Activated CD4-positive, alpha-beta memory T cell treated with anti-CD3 and anti-CD28 coated beads, Interleukin-2, amount 10 ng/mL, durations not matched to agents 7 days and 5 days (primary cell): ENCODE results near the gene NAA40. TPM values are rescaled to one million over a fixed set of nuclear protein-coding genes. Genes with fewer than 3 reads are reported as not detected.

ENCODE experiments used
- CTCF ChIA-PET: fragments of 350-600 bp; sonication (Branson Sonifier 250); formaldehyde crosslinking; loops from one replicate; lab custom pipeline; 2021; ENCODE audit warnings: antibody characterized with exemption, inconsistent platforms; lab: Charles Lee
- POLR2A ChIA-PET: fragments of 350-600 bp; sonication (Branson Sonifier 250); formaldehyde crosslinking; loops from one replicate; lab custom pipeline; 2021; ENCODE audit warnings: antibody characterized with exemption; lab: Charles Lee
- DNase-seq: peaks from one replicate; pipeline ENCODE4 v3.0.0-alpha.2; 2020
- H3K27ac Mint-ChIP-seq: one replicate; pipeline ENCODE4 v1.8.0; 2021; ENCODE audit warnings: mild to moderate bottlenecking, mixed read lengths
- H3K27me3 Mint-ChIP-seq: one replicate; pipeline ENCODE4 v1.8.0; 2021; ENCODE audit warnings: mixed read lengths
- H3K36me3 Mint-ChIP-seq: one replicate; pipeline ENCODE4 v1.8.0; 2021; ENCODE audit warnings: low read depth, mixed read lengths
- H3K4me1 Mint-ChIP-seq: one replicate; pipeline ENCODE4 v1.8.0; 2021; ENCODE audit warnings: mixed read lengths
- H3K4me3 Mint-ChIP-seq: one replicate; pipeline ENCODE4 v1.8.0; 2021; ENCODE audit warnings: mild to moderate bottlenecking, mixed read lengths
- H3K9me3 Mint-ChIP-seq: one replicate; pipeline ENCODE4 v1.8.0; 2021; ENCODE audit warnings: mixed read lengths
- total RNA-seq, 2 experiments: library from RNA; stranded (reverse); gene quantifications; one replicate each; pipeline ENCODE4 v1.2.3, GENCODE V29; 2021

The NAA40 gene
- total RNA-seq, 2 experiments from 2014 or later = 28.9 to 31.1 TPM

DNA sequence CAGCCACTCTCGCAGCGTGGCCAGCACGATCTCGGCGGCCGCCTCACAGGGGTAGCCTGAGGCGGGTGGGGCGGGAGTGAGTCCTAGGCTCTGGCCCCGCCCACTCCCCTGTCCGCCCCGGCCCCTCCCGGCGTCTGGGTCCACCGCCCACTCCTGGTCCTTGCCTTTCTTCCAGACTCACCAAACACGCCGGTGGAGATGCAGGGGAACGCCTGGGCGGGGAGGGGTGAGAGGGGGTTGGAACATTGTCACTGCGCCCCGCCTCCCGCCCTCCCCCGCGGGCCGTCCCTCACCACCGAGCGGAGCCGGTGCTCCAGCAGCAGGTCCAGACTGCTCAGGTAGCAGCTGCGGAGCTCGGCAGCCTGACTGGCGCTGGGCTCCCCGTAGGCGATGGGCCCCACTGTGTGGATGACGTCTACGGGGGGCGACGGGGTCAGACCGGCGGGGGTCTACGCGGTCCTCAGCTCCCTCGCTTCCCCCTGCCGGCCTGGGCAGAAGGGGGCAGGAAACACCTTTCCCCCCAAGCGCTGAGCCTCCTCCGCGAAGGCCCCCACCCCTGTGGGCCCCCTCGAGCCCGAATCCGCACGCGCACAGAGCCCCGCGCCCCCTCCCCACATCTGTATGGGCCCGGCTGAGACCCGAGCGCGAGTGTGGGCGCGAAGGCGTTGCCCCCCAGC lies 60.7 kb downstream of the NAA40 start:
- H3K4me1 Mint-ChIP-seq = peaks cover 11% of the 10 kb centered on the region
- peaks cover 23% of the 10 kb centered on the region for H3K36me3 Mint-ChIP-seq
- POLR2A ChIA-PET = interaction anchor here (0.9 to 2.4 kb wide), 6 partner anchors 8 to 301 kb away, joined by 3 to 11 read pairs (median 4); partner anchors contain the start of genes CATSPERZ and OTUB1
- H3K27me3 Mint-ChIP-seq = peaks cover 2% of the 10 kb centered on the region
- no peak overlapping the region for H3K27ac Mint-ChIP-seq
- H3K4me3 Mint-ChIP-seq = no peak overlapping the region
- H3K9me3 Mint-ChIP-seq = no peaks in the 10 kb centered on the region
- CTCF ChIA-PET = interaction anchor here (0.7 to 4.9 kb wide), 12 partner anchors 12 to 232 kb away, joined by 3 to 107 read pairs (median 4); partner anchors contain the start of gene COX8A
- peak; percentile 42 for DNase-seq

DNA sequence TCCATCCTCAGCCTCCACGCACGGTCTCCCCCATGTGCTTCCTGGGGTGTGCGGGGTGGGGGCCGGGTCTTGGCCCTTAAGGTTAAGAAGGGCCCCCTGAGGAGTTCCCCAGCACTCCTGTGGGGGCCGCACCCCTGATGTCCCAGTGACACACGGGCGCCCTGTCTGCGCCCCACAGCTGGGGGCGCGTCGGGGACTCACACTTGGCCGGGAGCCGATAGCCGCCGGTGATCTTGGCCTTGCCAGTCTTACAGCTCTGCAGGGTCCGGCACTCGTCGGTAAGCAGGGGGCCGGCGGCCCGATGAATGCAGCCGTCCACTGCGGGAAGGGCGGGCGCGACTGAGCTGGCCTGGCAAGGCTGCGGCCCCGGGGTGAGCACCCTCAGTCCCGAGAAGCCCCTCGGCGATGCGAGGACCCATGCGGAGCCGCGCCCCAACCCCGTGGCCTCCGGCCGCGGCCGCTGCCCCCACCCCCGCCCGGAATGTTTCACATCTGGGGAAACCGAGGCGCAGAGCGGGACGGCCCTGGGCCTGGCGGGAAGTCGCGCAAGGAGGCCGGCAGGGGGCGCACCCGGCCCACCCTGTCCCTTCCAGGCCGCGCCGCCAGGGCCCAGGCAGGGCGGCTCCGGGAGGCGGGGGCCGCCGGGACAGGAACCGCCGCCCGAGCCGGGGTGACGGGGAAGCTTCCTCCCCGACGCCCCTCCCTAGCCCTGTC lies 61.4 kb downstream of the NAA40 start:
- Mint-ChIP-seq H3K4me3 (no peak overlapping the region), H3K4me1 (peaks cover 11% of the 10 kb centered on the region), H3K36me3 (peaks cover 17% of the 10 kb centered on the region), H3K27ac (no peak overlapping the region), H3K9me3 (no peaks in the 10 kb centered on the region), H3K27me3 (peaks cover 2% of the 10 kb centered on the region)
- CTCF ChIA-PET = interaction anchor here (0.7 to 4.9 kb wide), 28 partner anchors 9 to 591 kb away, joined by 3 to 107 read pairs (median 4); partner anchors contain the start of genes CATSPERZ, COX8A, RCOR2 and STIP1
- peak; percentile 79 for DNase-seq
- POLR2A ChIA-PET = interaction anchor here (0.7 to 2.4 kb wide), 11 partner anchors 9 to 317 kb away, joined by 3 to 11 read pairs (median 4); partner anchors contain the start of genes CATSPERZ, FERMT3, OTUB1 and TRMT112

DNA sequence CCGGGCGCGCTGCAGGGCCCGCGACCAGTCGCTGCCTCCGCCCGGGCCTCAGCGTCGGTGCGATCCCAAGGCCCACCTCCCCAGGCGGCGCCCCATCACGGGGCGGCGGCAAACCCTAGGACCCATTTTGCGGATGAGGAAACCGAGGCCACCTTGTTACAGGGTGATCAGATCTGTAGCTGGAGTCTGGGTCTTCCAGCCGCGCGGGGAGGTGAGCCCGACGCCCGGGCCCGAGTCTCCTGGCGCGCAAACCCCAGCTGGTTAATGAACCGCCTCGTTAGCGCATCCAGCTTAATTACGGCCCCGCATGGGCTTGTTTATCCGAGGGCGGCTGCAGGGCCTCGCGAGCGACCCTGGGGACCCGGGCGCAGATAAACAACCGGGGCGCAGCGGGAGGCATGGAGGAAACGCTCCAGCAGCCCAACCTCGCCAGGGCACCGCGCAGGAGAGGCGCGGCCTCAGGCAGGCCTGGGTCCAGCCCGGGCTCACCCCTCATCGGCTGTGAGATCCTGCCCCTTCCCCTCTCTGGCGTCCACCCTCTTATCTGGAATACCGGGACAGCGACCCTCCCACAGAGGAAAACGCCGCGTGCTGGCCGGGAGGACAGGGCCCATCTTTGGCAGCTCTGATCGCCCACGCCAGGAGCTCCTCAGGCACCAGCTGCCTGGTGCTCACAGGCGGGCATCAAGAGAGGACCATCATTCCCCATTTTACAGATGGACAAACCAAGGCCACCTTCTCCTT lies 62.1 kb downstream of the NAA40 start:
- H3K36me3 Mint-ChIP-seq = peaks cover 14% of the 10 kb centered on the region
- ChIA-PET CTCF (interaction anchor here (0.7 to 4.9 kb wide), 24 partner anchors 10 to 591 kb away, joined by 3 to 107 read pairs (median 4); partner anchors contain the start of genes CATSPERZ, COX8A, RCOR2 and STIP1), POLR2A (interaction anchor here (0.7 to 2.4 kb wide), 10 partner anchors 10 to 316 kb away, joined by 3 to 11 read pairs (median 4); partner anchors contain the start of genes FERMT3, OTUB1 and TRMT112)
- no peak overlapping the region for H3K4me3 Mint-ChIP-seq
- H3K27me3 Mint-ChIP-seq = peaks cover 2% of the 10 kb centered on the region
- no peak for DNase-seq
- H3K4me1 Mint-ChIP-seq = peaks cover 11% of the 10 kb centered on the region
- no peak overlapping the region for H3K27ac Mint-ChIP-seq
- no peaks in the 10 kb centered on the region for H3K9me3 Mint-ChIP-seq

DNA sequence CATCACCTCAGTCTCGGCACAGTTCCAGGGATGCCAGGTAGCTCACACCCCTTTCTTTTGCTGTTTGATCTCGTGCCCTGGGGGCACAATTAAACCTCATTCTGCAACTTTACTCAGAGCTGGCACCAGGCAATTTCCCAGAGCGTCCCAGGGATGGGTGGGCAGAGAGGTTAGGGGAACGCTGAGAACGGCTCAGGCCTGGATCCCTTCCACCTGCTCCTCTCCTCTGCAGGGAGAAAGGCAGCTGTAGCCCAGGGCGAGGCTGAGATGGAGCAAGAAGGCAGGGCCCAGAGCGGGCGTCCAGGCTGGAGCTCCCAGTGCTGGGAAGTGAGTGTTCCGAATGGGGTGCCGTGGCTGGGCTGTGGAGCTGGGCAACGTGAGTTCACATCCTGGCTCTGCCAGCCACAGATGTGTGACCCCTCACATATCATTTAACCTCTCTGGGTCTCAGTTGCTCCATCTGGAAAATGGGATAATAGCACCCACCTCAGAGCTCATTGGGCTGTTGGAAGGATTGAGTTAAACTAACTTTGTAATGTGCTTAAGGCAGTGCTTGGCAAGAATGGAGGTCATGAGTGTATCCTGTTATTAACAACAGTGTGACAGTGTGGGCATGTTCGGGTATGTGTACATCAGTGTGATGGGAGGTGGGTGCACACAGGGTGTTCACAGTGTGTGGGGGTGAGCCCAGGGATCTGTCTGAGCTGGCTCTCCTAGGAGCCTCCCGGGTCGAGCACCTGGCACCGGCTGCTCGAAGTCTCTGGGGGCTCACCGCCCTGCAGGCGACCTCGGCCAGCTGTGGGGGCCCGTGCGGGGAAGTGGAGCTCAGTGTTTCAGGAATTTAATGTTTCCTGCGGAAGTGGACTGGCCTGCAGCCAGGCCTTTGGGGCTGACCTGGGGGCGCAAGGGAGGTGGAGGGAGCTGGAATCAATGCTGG lies 63.0 kb downstream of the NAA40 start:
- peaks cover 14% of the 10 kb centered on the region for H3K36me3 Mint-ChIP-seq
- no peaks in the 10 kb centered on the region for H3K9me3 Mint-ChIP-seq
- H3K27ac Mint-ChIP-seq = no peak overlapping the region
- peaks cover 11% of the 10 kb centered on the region for H3K4me1 Mint-ChIP-seq
- POLR2A ChIA-PET = interaction anchor here (0.7 to 2.4 kb wide), 7 partner anchors 11 to 205 kb away, joined by 3 to 11 read pairs (median 3); partner anchors contain the start of genes FERMT3 and OTUB1
- CTCF ChIA-PET = interaction anchor here (0.7 to 4.9 kb wide), 5 partner anchors 11 to 303 kb away, joined by 3 to 107 read pairs (median 7); partner anchors contain the start of gene CATSPERZ
- H3K4me3 Mint-ChIP-seq = no peak overlapping the region
- peaks cover 9% of the 10 kb centered on the region for H3K27me3 Mint-ChIP-seq
- DNase-seq = no peak

DNA sequence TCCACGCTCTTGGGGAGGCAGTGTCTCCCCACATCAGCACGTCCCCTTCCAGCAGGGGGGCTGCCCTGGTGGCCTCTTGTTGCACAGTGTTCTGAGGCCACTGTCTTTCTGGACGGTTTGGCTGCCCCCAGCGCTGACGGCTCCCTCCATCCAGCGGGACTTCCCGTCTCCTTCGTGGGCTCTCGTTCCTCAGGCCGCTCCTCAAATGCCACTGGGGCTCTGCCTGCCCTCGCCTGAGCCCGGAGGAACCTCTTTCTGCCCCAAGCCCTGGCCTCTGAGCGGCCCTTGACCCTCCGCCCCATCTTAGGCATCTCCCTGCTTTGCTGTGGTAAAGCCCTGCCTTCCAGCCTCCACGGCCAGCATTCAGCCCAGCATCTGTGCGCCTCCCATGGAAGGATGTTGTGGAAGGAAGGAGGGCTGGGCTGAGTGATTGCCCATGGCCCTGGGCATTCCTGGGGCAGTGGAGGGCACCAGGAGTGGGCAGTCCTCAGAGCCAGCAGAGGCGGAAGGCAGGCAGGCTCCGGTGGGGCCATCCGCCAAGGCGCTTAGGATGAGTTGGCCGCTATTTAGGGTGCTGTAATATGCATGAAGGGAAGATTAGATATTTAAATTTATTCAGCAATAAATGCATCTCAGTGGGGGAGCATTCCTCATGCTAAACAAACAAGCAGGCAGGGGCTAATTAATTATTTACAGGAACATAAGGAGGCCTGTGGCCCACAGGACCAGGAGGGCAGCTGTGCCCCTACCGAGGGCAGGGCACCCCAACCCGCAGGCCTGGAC lies 65.2 kb downstream of the NAA40 start:
- H3K4me3 Mint-ChIP-seq = no peak overlapping the region
- no peaks in the 10 kb centered on the region for H3K9me3 Mint-ChIP-seq
- POLR2A ChIA-PET = interaction anchor here (1.6 kb wide), 1 partner anchor 9 kb away, joined by 3 read pairs; no protein-coding TSS in a partner anchor
- H3K27ac Mint-ChIP-seq = no peak overlapping the region
- peaks cover 2% of the 10 kb centered on the region for H3K36me3 Mint-ChIP-seq
- H3K27me3 Mint-ChIP-seq = peaks cover 26% of the 10 kb centered on the region
- DNase-seq = no peak
- CTCF ChIA-PET = interaction anchor here (4.9 kb wide), 1 partner anchor 145 kb away, joined by 107 read pairs; no protein-coding TSS in a partner anchor
- peaks cover 12% of the 10 kb centered on the region for H3K4me1 Mint-ChIP-seq

DNA sequence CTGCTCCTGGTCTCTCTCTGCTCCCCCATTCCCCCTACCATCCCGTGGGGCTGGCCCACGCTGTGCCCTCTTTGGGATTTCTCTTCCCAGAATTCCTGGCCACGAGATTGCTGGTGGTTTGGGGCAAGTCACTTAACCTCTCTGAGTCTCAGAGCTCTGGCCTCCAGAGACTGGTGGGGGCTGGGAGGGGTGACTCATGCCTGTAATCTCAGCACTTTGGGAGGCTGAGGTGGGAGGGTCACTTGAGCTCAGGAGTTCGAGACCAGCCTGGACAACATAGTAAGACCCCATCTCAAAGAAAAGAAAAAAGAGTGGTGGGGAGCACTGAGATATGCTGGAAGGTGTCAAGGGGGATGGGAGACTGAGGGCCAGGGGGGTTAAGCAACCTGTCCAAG lies 65.8 kb downstream of the NAA40 start:
- DNase-seq = no peak

DNA sequence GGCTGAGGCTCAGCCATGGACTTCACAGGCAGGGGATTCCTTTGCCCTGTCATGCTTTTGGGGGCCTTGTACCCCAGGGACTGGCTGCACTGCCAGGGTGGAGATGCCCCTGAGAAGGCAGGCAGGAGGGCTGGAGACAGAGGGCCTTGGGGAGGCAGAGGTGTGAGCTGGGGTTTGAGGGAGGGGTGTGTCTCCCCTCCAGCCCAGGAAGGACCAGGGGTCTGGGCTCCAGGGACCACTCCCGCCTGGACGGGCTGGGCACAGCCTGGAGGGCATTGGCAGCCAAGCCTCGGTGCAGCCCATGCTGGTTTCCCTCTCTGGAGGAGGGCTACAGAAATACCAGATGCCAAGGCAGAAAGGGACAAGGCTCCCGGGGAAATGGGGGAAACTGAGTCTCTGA lies 66.9 kb downstream of the NAA40 start:
- ChIA-PET POLR2A (interaction anchor here (1.6 kb wide), 1 partner anchor 11 kb away, joined by 3 read pairs; no protein-coding TSS in a partner anchor), CTCF (interaction anchor here (1.1 kb wide), 1 partner anchor 146 kb away, joined by 3 read pairs; no protein-coding TSS in a partner anchor)
- peaks cover 8% of the 10 kb centered on the region for H3K4me1 Mint-ChIP-seq
- H3K36me3 Mint-ChIP-seq = peaks cover 2% of the 10 kb centered on the region
- peaks cover 7% of the 10 kb centered on the region for H3K9me3 Mint-ChIP-seq
- H3K27me3 Mint-ChIP-seq = peaks cover 26% of the 10 kb centered on the region
- H3K4me3 Mint-ChIP-seq = no peak overlapping the region
- H3K27ac Mint-ChIP-seq = no peak overlapping the region
- DNase-seq = no peak

More for the DNA sequence above, 65.8 kb downstream of the NAA40 start:
- Mint-ChIP-seq H3K27ac (no peak overlapping the region), H3K36me3 (peaks cover 2% of the 10 kb centered on the region), H3K27me3 (peaks cover 26% of the 10 kb centered on the region), H3K4me3 (no peak overlapping the region), H3K4me1 (peaks cover 11% of the 10 kb centered on the region), H3K9me3 (no peaks in the 10 kb centered on the region)
- ChIA-PET POLR2A (interaction anchor here (1.6 kb wide), 1 partner anchor 10 kb away, joined by 3 read pairs; no protein-coding TSS in a partner anchor), CTCF (no interaction called here)

DNA sequence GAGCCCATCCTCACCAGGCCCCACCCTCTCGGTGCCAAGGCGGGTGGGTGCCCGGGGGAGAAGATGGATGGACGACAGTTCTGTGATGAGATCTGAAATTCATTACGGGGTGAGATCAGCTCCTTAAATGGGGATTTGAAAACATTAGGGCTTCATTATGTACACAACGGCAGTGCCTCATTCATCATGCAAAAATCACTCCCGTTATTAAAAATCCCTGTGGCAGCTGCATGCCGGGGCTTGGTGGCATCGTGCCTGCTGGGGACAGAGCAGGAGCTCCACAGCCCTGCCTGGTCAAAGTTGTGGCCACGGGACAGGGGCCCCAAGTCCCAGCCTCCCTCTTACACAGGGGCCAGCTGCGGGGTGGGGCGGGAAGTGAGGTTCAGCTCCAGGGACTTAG lies 67.6 kb downstream of the NAA40 start:
- H3K27ac Mint-ChIP-seq = no peak overlapping the region
- CTCF ChIA-PET = interaction anchor here (1.1 kb wide), 1 partner anchor 145 kb away, joined by 3 read pairs; no protein-coding TSS in a partner anchor
- no peak overlapping the region for H3K4me3 Mint-ChIP-seq
- H3K27me3 Mint-ChIP-seq = peaks cover 24% of the 10 kb centered on the region
- H3K9me3 Mint-ChIP-seq = peaks cover 14% of the 10 kb centered on the region
- peaks cover 2% of the 10 kb centered on the region for H3K36me3 Mint-ChIP-seq
- POLR2A ChIA-PET = no interaction called here
- peaks cover 5% of the 10 kb centered on the region for H3K4me1 Mint-ChIP-seq
- DNase-seq = no peak
